ENCODE measurements around the gene RNF207. TPM values are rescaled to one million over a fixed set of nuclear protein-coding genes. Genes with fewer than 3 reads are reported as not detected.

Gene RNF207
- total and polyA plus RNA-seq, 2 of the 4 experiments (the other 2 are of a cell fraction): 2.7 to 17.2 TPM

- DNase-seq (no peak), ATAC-seq (ENCODE audit: low read depth) (no peak)
- H2BK120ac ChIP-seq (ENCODE audit: low read depth, low read length): no peak overlapping the region
- H4K20me1 ChIP-seq (ENCODE audit: insufficient read depth, low read length): peaks cover 29% of the 10 kb centered on the region
- H2BK15ac ChIP-seq (ENCODE audit: low read depth, low read length): no peak overlapping the region
- no peak overlapping the region for H3K4ac ChIP-seq (ENCODE audit: low read depth, low read length)
- BruUV-seq (replicated peaks): no TSS peak
- no peak overlapping the region for H3K23ac ChIP-seq (ENCODE audit: low read depth, low read length)
- H4K91ac ChIP-seq (ENCODE audit: insufficient read depth, low read depth, low read length): no peak overlapping the region
- ChIA-PET POLR2A (ENCODE audit: unreplicated experiment) (no interaction called here), CTCF (no interaction called here)
- no peak overlapping the region for H2BK5ac ChIP-seq (ENCODE audit: low read depth, low read length, poor library complexity, severe bottlenecking)
- no peaks in the 10 kb centered on the region for H3K9me3 ChIP-seq (ENCODE audit: control insufficient read depth, insufficient read depth, low read length)
- H3K27ac ChIP-seq (ENCODE audit: insufficient read depth, low read length): no peak overlapping the region
- peak overlapping the region; percentile 33 for H2AK9ac ChIP-seq (replicated peaks; ENCODE audit: low read depth, low read length, poor library complexity)
- H3K4me2 ChIP-seq (ENCODE audit: low read depth, low read length): no peak overlapping the region
- peaks cover 12 to 18% of the 10 kb centered on the region in 2 experiments for H3K79me1 ChIP-seq (ENCODE audit: low read depth in 1 of 2, low read length in 2 of 2)
- H3K4me3 ChIP-seq (ENCODE audit: insufficient read depth, low read depth, low read length): no peak overlapping the region
- H3K18ac ChIP-seq (ENCODE audit: low read depth, low read length): no peak overlapping the region
- no peak overlapping the region for H2BK20ac ChIP-seq (ENCODE audit: low read depth, low read length)
- intact Hi-C loops (cut with micrococcal nuclease) (no loop called here), in situ Hi-C loops (cut with MboI; ENCODE audit: low sequenced_read_pairs) (no loop called here), dilution Hi-C loops (cut with HindIII; ENCODE audit: low sequenced_read_pairs, unreplicated experiment) (no loop called here)
- no peak overlapping the region for H4K8ac ChIP-seq (ENCODE audit: low read depth in 2 of 2, low read length in 2 of 2)
- H3K36me3 ChIP-seq (ENCODE audit: control insufficient read depth, insufficient read depth, low read length): peaks cover 11% of the 10 kb centered on the region
- H3K4me1 ChIP-seq (ENCODE audit: control insufficient read depth, insufficient read depth, low read length): peaks cover 16% of the 10 kb centered on the region
- TF ChIP-seq MAZ (IDR thresholded peaks at IDR 0.05; ENCODE audit: borderline replicate concordance, low read depth, low read length) (no peak), POLR2A (IDR thresholded peaks at IDR 0.05; ENCODE audit: low read depth, low read length) (no peak), BHLHE40 (IDR thresholded peaks at IDR 0.05; ENCODE audit: low read depth, low read length) (no peak), RAD21 (IDR thresholded peaks at IDR 0.05; ENCODE audit: low read length) (no peak), ELK1 (IDR thresholded peaks at IDR 0.05; ENCODE audit: borderline replicate concordance, low read depth, low read length) (no peak), MXI1 (IDR thresholded peaks at IDR 0.05; ENCODE audit: borderline replicate concordance, low read depth, low read length) (no peak), USF2 (IDR thresholded peaks at IDR 0.05; ENCODE audit: low read depth, low read length) (no peak), RFX5 (IDR thresholded peaks at IDR 0.05; ENCODE audit: low read depth, low read length) (no peak), CEBPB (IDR thresholded peaks at IDR 0.05; ENCODE audit: low read depth, low read length) (no peak), FOS (IDR thresholded peaks at IDR 0.05; ENCODE audit: low read depth, low read length) (no peak), CTCF (conservative IDR thresholded peaks at IDR 0.05; ENCODE audit: low read depth, low read length) (no peak), SMC3 (IDR thresholded peaks at IDR 0.05; ENCODE audit: low read depth, low read length) (no peak), CHD1 (IDR thresholded peaks at IDR 0.05; ENCODE audit: low read depth, low read length) (no peak), RCOR1 (IDR thresholded peaks at IDR 0.05; ENCODE audit: insufficient replicate concordance, low read length) (no peak), MAFK (IDR thresholded peaks at IDR 0.05; ENCODE audit: low read depth, low read length) (no peak), NFE2L2 (IDR thresholded peaks at IDR 0.05; ENCODE audit: low read depth, low read length) (no peak)
- H2AK5ac ChIP-seq (ENCODE audit: low read depth, low read length): no peak overlapping the region
- H3K27me3 ChIP-seq (ENCODE audit: control insufficient read depth, insufficient read depth, low read length): peaks cover 50% of the 10 kb centered on the region
- H3K56ac ChIP-seq (ENCODE audit: extremely low read depth, insufficient read depth, low read length): no peak overlapping the region
- no peak overlapping the region for H2AFZ ChIP-seq (replicated peaks; ENCODE audit: low read length, poor library complexity)
- H3K14ac ChIP-seq (replicated peaks; ENCODE audit: low read depth, low read length): no peak overlapping the region
- H3K9ac ChIP-seq (ENCODE audit: low read depth, low read length): no peak overlapping the region
- H4K5ac ChIP-seq (ENCODE audit: low read depth, low read length): no peak overlapping the region
- peaks cover 15% of the 10 kb centered on the region for H3K9me1 ChIP-seq (ENCODE audit: insufficient read depth, low read length)
- 12% methylated on average over 5 of the region's 36 CpGs; no CpG with 5 or more reads in 1 of the 2 experiments for WGBS, 2 experiments (ENCODE audit: extremely low coverage in 2 of 2, insufficient read length in 1 of 2)
Measured at GRCh38 chr1:6180707-6181311, 25.1 kb upstream of the RNF207 start.
